H9 (cell line): ENCODE results near the gene THSD4. TPM values are rescaled to one million over a fixed set of nuclear protein-coding genes. Genes with fewer than 3 reads are reported as not detected.

Experiments
- DNase-seq: peaks from one replicate; pipeline ENCODE4 v3.0.0-alpha.2; 2017
- H2AFZ ChIP-seq: one replicate; pipeline ENCODE4 v1.6.1; 2013; ENCODE audit warnings: mild to moderate bottlenecking, low read length, control low read depth, moderate library complexity
- H2AK5ac ChIP-seq: 2 replicates; pipeline ENCODE4 v1.6.1; 2013; ENCODE audit warnings: low read length, control low read depth, mixed read lengths; ENCODE audit not compliant: insufficient read length
- H2BK120ac ChIP-seq: one replicate; pipeline ENCODE4 v1.6.1; 2013; ENCODE audit warnings: low read depth, mild to moderate bottlenecking, low read length, control low read depth, inconsistent platforms; ENCODE audit not compliant: poor library complexity, severe bottlenecking
- H2BK12ac ChIP-seq: 2 replicates; pipeline ENCODE4 v1.6.1; 2013; ENCODE audit warnings: low read length, control low read depth, mixed read lengths, low read depth; ENCODE audit not compliant: insufficient read length
- H2BK15ac ChIP-seq: 2 replicates; pipeline ENCODE4 v1.6.1; 2013; ENCODE audit warnings: low read depth, low read length, control low read depth
- H2BK20ac ChIP-seq: one replicate; pipeline ENCODE4 v1.6.1; 2013; ENCODE audit warnings: low read depth, mild to moderate bottlenecking, low read length, control low read depth, inconsistent platforms; ENCODE audit not compliant: poor library complexity, severe bottlenecking
- H2BK5ac ChIP-seq: 2 replicates; pipeline ENCODE4 v1.6.1; 2013; ENCODE audit warnings: low read length, control low read depth, mixed read lengths; ENCODE audit not compliant: insufficient read length
- H3K14ac ChIP-seq: 2 replicates; pipeline ENCODE4 v1.6.1; 2013; ENCODE audit warnings: low read length, control low read depth; ENCODE audit not compliant: insufficient read depth
- H3K18ac ChIP-seq: 2 replicates; pipeline ENCODE4 v1.6.1; 2013; ENCODE audit warnings: low read depth, mild to moderate bottlenecking, mixed read lengths, low read length, control low read depth; ENCODE audit not compliant: insufficient read length
- H3K23ac ChIP-seq: 2 replicates; pipeline ENCODE4 v1.6.1; 2013; ENCODE audit warnings: low read length, control low read depth, mixed read lengths, low read depth; ENCODE audit not compliant: insufficient read length
- H3K23me2 ChIP-seq: 2 replicates; pipeline ENCODE4 v1.6.1; 2013; ENCODE audit warnings: low read depth, mild to moderate bottlenecking, mixed read lengths, low read length, control low read depth; ENCODE audit not compliant: insufficient read length, poor library complexity, severe bottlenecking
- H3K27ac ChIP-seq: 2 replicates; pipeline ENCODE4 v1.5.1; 2013; ENCODE audit warnings: low read length, control low read depth, mixed read lengths, low read depth; ENCODE audit not compliant: insufficient read length
- H3K27me3 ChIP-seq: 2 replicates; pipeline ENCODE4 v1.6.1; 2013; ENCODE audit warnings: low read length, control low read depth, inconsistent platforms; ENCODE audit not compliant: insufficient read depth
- H3K4ac ChIP-seq: 2 replicates; pipeline ENCODE4 v1.6.1; 2013; ENCODE audit warnings: low read depth, mild to moderate bottlenecking, control low read depth, inconsistent platforms, low read length, moderate library complexity
- H3K4me1 ChIP-seq: 2 replicates; pipeline ENCODE4 v1.6.1; 2013; ENCODE audit warnings: low read length, control low read depth, inconsistent platforms; ENCODE audit not compliant: insufficient read depth
- H3K4me2 ChIP-seq: 2 replicates; pipeline ENCODE4 v1.6.1; 2013; ENCODE audit warnings: low read length, control low read depth, mixed read lengths; ENCODE audit not compliant: insufficient read length, insufficient read depth
- H3K56ac ChIP-seq: 2 replicates; pipeline ENCODE4 v1.6.1; 2013; ENCODE audit warnings: low read depth, mild to moderate bottlenecking, mixed read lengths, low read length, control low read depth; ENCODE audit not compliant: insufficient read length
- H3K79me1 ChIP-seq: 2 replicates; pipeline ENCODE4 v1.6.1; 2013; ENCODE audit warnings: low read depth, mild to moderate bottlenecking, moderate library complexity, low read length, control low read depth, inconsistent platforms; ENCODE audit not compliant: insufficient read depth, poor library complexity, severe bottlenecking
- H3K79me2 ChIP-seq: 2 replicates; pipeline ENCODE4 v1.6.1; 2013; ENCODE audit warnings: low read length, control low read depth, inconsistent platforms; ENCODE audit not compliant: insufficient read depth
- H3K9ac ChIP-seq: 2 replicates; pipeline ENCODE4 v1.6.1; 2013; ENCODE audit warnings: low read length, control low read depth, mixed read lengths; ENCODE audit not compliant: insufficient read length; ENCODE audit errors: extremely low read depth
- H3K9me3 ChIP-seq: one replicate; pipeline ENCODE4 v1.6.1; 2013; ENCODE audit warnings: low read depth, low read length, inconsistent platforms; ENCODE audit not compliant: control insufficient read depth
- H3T11ph ChIP-seq: one replicate; pipeline ENCODE4 v1.6.1; 2013; ENCODE audit warnings: mild to moderate bottlenecking, low read length, control low read depth, inconsistent platforms
- H4K20me1 ChIP-seq: one replicate; pipeline ENCODE4 v1.6.1; 2013; ENCODE audit not compliant: control insufficient read depth, insufficient read length, insufficient read depth
- H4K5ac ChIP-seq: 2 replicates; pipeline ENCODE4 v1.6.1; 2013; ENCODE audit warnings: low read depth, mild to moderate bottlenecking, mixed read lengths, low read length, control low read depth; ENCODE audit not compliant: insufficient read length
- H4K8ac ChIP-seq: replicated peaks from 2 replicates; pipeline ENCODE4 v1.6.1; 2013; ENCODE audit warnings: low read length, control low read depth, mixed read lengths, low read depth; ENCODE audit not compliant: insufficient read length
- H4K91ac ChIP-seq: 2 replicates; pipeline ENCODE4 v1.6.1; 2013; ENCODE audit warnings: low read depth, mild to moderate bottlenecking, moderate library complexity, mixed read lengths, low read length, control low read depth; ENCODE audit not compliant: insufficient read length
- H3K27ac Mint-ChIP-seq, 3 experiments: 2 replicates in 2 of 3; 3 replicates in 1 of 3; pipeline ENCODE4 v1.8.0; 2020 to 2021; ENCODE audit warnings: mixed read lengths in 3 of 3, mild to moderate bottlenecking in 1 of 3, moderate library complexity in 1 of 3
- H3K27me3 Mint-ChIP-seq: 2 replicates; pipeline ENCODE4 v1.8.0; 2021; ENCODE audit warnings: low read depth, mild to moderate bottlenecking, moderate library complexity, mixed read lengths
- H3K36me3 Mint-ChIP-seq, 3 experiments: 2 replicates in 2 of 3; 3 replicates in 1 of 3; pipeline ENCODE4 v1.8.0; 2020 to 2021; ENCODE audit warnings: low read depth in 3 of 3, mixed read lengths in 3 of 3; ENCODE audit not compliant: insufficient read depth in 1 of 3
- H3K4me1 Mint-ChIP-seq, 2 experiments: 2 replicates each; pipeline ENCODE4 v1.8.0; 2020; ENCODE audit warnings: mixed read lengths in 2 of 2
- H3K4me3 Mint-ChIP-seq, 2 experiments: 2 replicates in 1 of 2; 3 replicates in 1 of 2; pipeline ENCODE4 v1.8.0; 2020 to 2021; ENCODE audit warnings: mild to moderate bottlenecking in 2 of 2, mixed read lengths in 2 of 2, moderate library complexity in 1 of 2
- H3K9me3 Mint-ChIP-seq, 2 experiments: 2 replicates in 1 of 2; 3 replicates in 1 of 2; pipeline ENCODE4 v1.8.0; 2020; ENCODE audit warnings: mild to moderate bottlenecking in 2 of 2, mixed read lengths in 2 of 2, moderate library complexity in 1 of 2
- WGBS: extraction: QIAGEN DNeasy Blood & Tissue Kit; methylation state at CpG from one replicate; pipeline ENCODE4 v1.1.7; 2013; ENCODE audit warnings: missing lambda C conversion rate, low lambda C conversion rate, mixed read lengths; ENCODE audit not compliant: insufficient read length; ENCODE audit errors: extremely low coverage; 5-methylcytosine and 5-hydroxymethylcytosine counted together
- total RNA-seq: library from RNA; stranded (reverse); gene quantifications from 2 replicates; pipeline ENCODE4 v1.2.1, GENCODE V29; 2021
- TF ChIP-seq, protein P1 (sequence below): fragments of 200-600 bp; sonication (generic); conservative IDR thresholded peaks from 3 replicates; pipeline ENCODE4 v1.8.0; 2021; ENCODE audit warnings: antibody characterized with exemption, mild to moderate bottlenecking

Gene THSD4
- total RNA-seq, 1 experiment from 2014 or later: 5.5 TPM

- Histone ChIP-seq H2AK5ac (no peak overlapping the region), H3K4ac (no peak overlapping the region), H2BK12ac (no peak overlapping the region), H2BK120ac (no peak overlapping the region), H3K4me2 (no peak overlapping the region), H3K23me2 (no peaks in the 10 kb centered on the region), H3K27me3 (no peaks in the 10 kb centered on the region), H3K79me2 (no peaks in the 10 kb centered on the region), H3K9ac (no peak overlapping the region), H3K79me1 (no peaks in the 10 kb centered on the region), H2BK15ac (no peak overlapping the region), H3K4me1 (no peaks in the 10 kb centered on the region), H3K27ac (no peak overlapping the region), H3K18ac (no peak overlapping the region), H3K56ac (no peak overlapping the region), H4K8ac (no peak overlapping the region), H4K5ac (no peak overlapping the region), H3T11ph (no peak overlapping the region), H4K91ac (no peak overlapping the region), H2AFZ (no peak overlapping the region), H2BK20ac (no peak overlapping the region), H2BK5ac (no peak overlapping the region), H3K14ac (no peak overlapping the region), H4K20me1 (no peaks in the 10 kb centered on the region), H3K23ac (no peak overlapping the region), H3K9me3 (no peaks in the 10 kb centered on the region)
- no peak overlapping the region for H3K4me3 Mint-ChIP-seq
- no peaks in the 10 kb centered on the region for H3K4me1 Mint-ChIP-seq
- peaks cover 11% of the 10 kb centered on the region for H3K27me3 Mint-ChIP-seq
- TF ChIP-seq, protein P1, sequence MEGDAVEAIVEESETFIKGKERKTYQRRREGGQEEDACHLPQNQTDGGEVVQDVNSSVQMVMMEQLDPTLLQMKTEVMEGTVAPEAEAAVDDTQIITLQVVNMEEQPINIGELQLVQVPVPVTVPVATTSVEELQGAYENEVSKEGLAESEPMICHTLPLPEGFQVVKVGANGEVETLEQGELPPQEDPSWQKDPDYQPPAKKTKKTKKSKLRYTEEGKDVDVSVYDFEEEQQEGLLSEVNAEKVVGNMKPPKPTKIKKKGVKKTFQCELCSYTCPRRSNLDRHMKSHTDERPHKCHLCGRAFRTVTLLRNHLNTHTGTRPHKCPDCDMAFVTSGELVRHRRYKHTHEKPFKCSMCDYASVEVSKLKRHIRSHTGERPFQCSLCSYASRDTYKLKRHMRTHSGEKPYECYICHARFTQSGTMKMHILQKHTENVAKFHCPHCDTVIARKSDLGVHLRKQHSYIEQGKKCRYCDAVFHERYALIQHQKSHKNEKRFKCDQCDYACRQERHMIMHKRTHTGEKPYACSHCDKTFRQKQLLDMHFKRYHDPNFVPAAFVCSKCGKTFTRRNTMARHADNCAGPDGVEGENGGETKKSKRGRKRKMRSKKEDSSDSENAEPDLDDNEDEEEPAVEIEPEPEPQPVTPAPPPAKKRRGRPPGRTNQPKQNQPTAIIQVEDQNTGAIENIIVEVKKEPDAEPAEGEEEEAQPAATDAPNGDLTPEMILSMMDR: no peak
- DNase-seq: no peak
- WGBS: no CpG with 5 or more reads among the region's 4 CpGs
- no peaks in the 10 kb centered on the region for H3K9me3 Mint-ChIP-seq
- no peak overlapping the region for H3K27ac Mint-ChIP-seq
- H3K36me3 Mint-ChIP-seq: no peaks in the 10 kb centered on the region
These were observed 17.4 kb upstream of the THSD4 start for GRCh38 chr15:71097890-71098289.
